Adrenal gland (tissue), 12 donors: ENCODE measurements around the gene RALGDS. TPM values are rescaled to one million over a fixed set of nuclear protein-coding genes. Genes with fewer than 3 reads are reported as not detected.

Experiments used
- DNase-seq, 7 donors: peaks; one replicate each; pipeline ENCODE4 v3.0.0-alpha.2; 2019 to 2020
- H3K27ac ChIP-seq, 5 donors: fragments of 200-600 bp; sonication (generic) in 4 of 5; 1 replicate in 3 of 5; 2 replicates in 2 of 5; pipeline versions ENCODE4 v1.5.1 to v1.8.0; 2016 to 2020; ENCODE audit warnings: mild to moderate bottlenecking in 1 of 5
- H3K27me3 ChIP-seq: fragments of 200-600 bp; 2 replicates; pipeline ENCODE4 v1.8.0; 2021
- H3K36me3 ChIP-seq, 2 donors: fragments of 200-600 bp; replicated peaks in 1 of 2; 1 replicate in 1 of 2; 2 replicates in 1 of 2; pipeline versions ENCODE4 v1.5.1 to v1.8.0; 2018 to 2022
- H3K4me1 ChIP-seq, 2 donors: fragments of 200-600 bp; replicated peaks in 1 of 2; 1 replicate in 1 of 2; 2 replicates in 1 of 2; pipeline versions ENCODE4 v1.5.1 to v1.8.0; 2018 to 2021
- H3K4me3 ChIP-seq, 4 donors: fragments of 200-600 bp; sonication (generic) in 3 of 4; one replicate each; pipeline ENCODE4 v1.5.1; 2016 to 2018
- H3K9me3 ChIP-seq, 3 donors: fragments of 200-600 bp; sonication (generic) in 1 of 3; replicated peaks in 1 of 3; 1 replicate in 2 of 3; 2 replicates in 1 of 3; pipeline versions ENCODE4 v1.5.1 to v1.8.0; 2016 to 2021
- POLR2A ChIP-seq, 2 donors: fragments of 450-650 bp; IDR thresholded peaks; one replicate each; pipeline ENCODE4 v1.6.1; 2017; ENCODE audit warnings: antibody characterized with exemption in 2 of 2, mild to moderate bottlenecking in 2 of 2, moderate library complexity in 1 of 2
- whole genome bisulfite sequencing, 4 donors: extraction: QIAGEN DNeasy Blood & Tissue Kit in 2 of 4; methylation state at CpG; one replicate each; pipeline versions ENCODE4 v1.1.5 to v1.1.7; 2013 to 2017; 5-methylcytosine and 5-hydroxymethylcytosine counted together
- intact Hi-C, 2 donors: fragments of 100-400 bp; cut with DNase I; formaldehyde crosslinking; loops; one replicate each; pipeline versions ENCODE4 v1.14.1 to v1.15.0; 2022 to 2023
- polyA plus RNA-seq, 3 donors: library from polyadenylated mRNA; stranded (reverse); fragments of 200-250 nt in 2 of 3; fragments of 350-450 nt in 1 of 3; fragmentation: Illumina TruSeq in 1 of 3; extraction: RNeasy Lipid Tissue Mini Kit (QIAGEN cat#74804) in 1 of 3; gene quantifications; one replicate each; pipeline ENCODE4 v1.2.3, GENCODE V29; 2013 to 2014
- total RNA-seq, 9 donors: library from RNA; depleted of rRNA in 4 of 9; stranded (reverse); fragments of >200 nt in 4 of 9; fragments of 120-200 nt in 1 of 9; fragmentation: NEBNext Ultra II Directional in 1 of 9; extraction: Animal tissue kit (Norgen Biotek cat#: 25700) in 1 of 9; gene quantifications; one replicate each; pipeline versions ENCODE4 v1.1.0 to v1.2.4, GENCODE V29; 2013 to 2023
- TF ChIP-seq, protein P1 (sequence below), 6 experiments: fragments of 450-650 bp in 4 of 6; fragments of 200-600 bp in 2 of 6; sonication (generic) in 1 of 6; IDR thresholded peaks; 1 replicate in 5 of 6; 2 replicates in 1 of 6; pipeline versions ENCODE4 v1.5.1 to v1.8.0; 2016 to 2021; ENCODE audit warnings: antibody characterized with exemption in 6 of 6, mild to moderate bottlenecking in 2 of 6, moderate library complexity in 1 of 6
- donor health status: healthy with polysubstance abuse.
- donor health status: Bipolar disorder and iron deficiency.
- donor health status: DM: yes; HTN: yes; CAD: no.
- donor health status: DM: no; HTN: no; CAD: no.
- donor health status: DM: no; HTN: no; CAD: no.
- donor health status: DM: yes; HTN: yes; CAD: no.

RALGDS gene
- total and polyA plus RNA-seq, 12 donors: 21.3 to 170 (median 67.5) TPM

DNA sequence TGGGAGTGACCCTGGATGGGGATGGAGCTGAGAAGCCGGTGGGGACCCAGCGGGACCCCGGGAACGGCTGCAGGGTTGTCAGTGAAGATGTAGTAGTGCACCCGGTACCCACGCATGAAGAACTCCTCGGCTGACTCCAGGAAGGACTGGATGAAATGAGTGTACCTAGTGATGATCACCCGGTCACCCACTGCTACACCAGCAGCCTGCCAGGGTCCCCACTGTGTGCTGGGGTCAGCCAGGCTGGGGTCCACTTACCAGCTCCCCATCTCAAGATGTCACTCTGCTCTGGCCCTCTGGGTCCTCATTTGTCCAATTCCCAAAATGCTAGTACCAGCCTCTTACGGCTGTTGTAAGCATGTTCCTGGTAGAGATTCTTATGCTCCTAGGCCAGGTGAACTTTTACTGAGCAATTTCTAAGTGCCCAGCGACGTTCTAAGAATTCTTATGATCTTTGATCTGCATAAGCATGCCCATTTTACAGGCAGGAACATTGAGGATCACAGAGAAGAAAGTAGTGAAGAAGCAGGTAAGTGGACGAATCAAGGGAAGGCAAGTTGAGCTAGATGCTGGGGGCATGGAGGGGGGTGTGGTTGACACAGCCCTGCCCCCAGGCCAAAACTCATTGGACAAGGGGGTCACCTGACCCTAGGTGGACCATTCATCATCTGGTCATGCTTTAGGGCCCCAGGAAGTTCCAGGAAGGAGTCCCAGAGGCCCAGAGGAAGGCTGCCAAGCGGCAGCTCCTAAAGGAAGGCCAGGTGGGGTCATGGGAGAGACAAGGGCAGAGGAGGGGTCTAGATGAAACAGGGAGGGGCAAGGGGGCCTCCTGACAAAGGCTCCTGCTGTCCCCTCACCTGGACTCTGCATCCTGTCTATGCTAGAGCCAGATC is 33.3 kb upstream of the RALGDS start:
- TF ChIP-seq POLR2A (IDR thresholded peaks at IDR 0.05): no peak
- Histone ChIP-seq H3K27me3 (no peaks in the 10 kb centered on the region), H3K36me3 (peaks cover 0 to 16% of the 10 kb centered on the region in 2 donors), H3K4me1 (peaks cover 0 to 4% of the 10 kb centered on the region in 2 donors), H3K27ac (no peak overlapping the region), H3K9me3 (no peaks in the 10 kb centered on the region), H3K4me3 (no peak overlapping the region)
- DNase-seq: peak in 2 of 7 donors; percentile 14 to 20
- WGBS, 4 donors: 92 to 96% (median 95%) methylated on average over 11 to 13 of the region's 13 CpGs
- intact Hi-C loops: no loop called here

DNA sequence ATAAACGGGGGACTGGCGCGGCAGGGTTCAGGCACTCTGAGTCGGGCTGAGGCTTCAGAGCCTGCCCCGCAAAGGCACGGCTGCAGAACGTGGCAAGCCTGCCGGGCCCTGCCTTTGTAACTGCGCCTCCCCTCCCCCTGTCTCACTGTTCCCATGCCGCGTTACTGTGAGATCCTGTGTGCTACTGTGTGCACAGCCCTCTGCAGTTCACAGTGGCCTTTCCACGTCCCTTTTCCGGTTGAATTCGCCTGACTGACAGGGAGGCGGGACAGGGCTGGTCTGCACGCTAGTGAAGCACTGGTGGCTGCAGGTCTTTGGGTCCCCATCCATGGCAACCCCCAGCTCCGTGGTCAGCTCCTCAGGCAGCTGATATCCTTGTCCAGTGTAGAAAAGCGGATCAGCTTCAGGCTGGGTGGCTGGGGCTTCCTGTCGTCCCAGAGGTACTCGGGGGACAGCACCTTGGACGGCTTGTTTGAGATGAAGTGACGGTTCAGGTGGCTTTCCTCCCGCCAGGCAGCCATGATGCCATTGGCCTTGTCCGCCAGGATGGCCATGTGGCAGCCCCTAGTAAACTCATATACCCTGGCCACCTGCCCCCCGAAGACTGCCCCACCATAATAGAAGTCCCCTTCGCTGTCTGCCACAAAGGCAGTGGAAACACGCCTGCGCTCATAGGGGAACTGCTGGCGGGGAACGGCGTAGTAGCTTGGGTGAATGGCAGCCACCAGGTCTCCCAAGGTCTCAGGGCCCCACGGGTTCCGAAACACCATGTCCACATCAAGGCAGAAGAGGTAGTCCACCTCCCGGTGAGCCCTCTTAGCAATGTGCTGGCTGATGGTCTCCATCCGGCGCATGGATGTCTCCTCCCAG is 32.4 kb upstream of the RALGDS start:
- Histone ChIP-seq H3K9me3 (no peaks in the 10 kb centered on the region), H3K4me1 (peaks cover 2 to 6% of the 10 kb centered on the region in 2 donors), H3K27ac (no peak overlapping the region), H3K4me3 (no peak overlapping the region), H3K36me3 (peaks cover 0 to 12% of the 10 kb centered on the region in 2 donors), H3K27me3 (no peaks in the 10 kb centered on the region)
- 76 to 83% (median 78%) methylated on average over 17 to 36 of the region's 36 CpGs for WGBS, 4 donors
- intact Hi-C loops: no loop called here
- TF ChIP-seq, protein P1, sequence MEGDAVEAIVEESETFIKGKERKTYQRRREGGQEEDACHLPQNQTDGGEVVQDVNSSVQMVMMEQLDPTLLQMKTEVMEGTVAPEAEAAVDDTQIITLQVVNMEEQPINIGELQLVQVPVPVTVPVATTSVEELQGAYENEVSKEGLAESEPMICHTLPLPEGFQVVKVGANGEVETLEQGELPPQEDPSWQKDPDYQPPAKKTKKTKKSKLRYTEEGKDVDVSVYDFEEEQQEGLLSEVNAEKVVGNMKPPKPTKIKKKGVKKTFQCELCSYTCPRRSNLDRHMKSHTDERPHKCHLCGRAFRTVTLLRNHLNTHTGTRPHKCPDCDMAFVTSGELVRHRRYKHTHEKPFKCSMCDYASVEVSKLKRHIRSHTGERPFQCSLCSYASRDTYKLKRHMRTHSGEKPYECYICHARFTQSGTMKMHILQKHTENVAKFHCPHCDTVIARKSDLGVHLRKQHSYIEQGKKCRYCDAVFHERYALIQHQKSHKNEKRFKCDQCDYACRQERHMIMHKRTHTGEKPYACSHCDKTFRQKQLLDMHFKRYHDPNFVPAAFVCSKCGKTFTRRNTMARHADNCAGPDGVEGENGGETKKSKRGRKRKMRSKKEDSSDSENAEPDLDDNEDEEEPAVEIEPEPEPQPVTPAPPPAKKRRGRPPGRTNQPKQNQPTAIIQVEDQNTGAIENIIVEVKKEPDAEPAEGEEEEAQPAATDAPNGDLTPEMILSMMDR (IDR thresholded peaks at IDR 0.05): no peak
- TF ChIP-seq POLR2A (IDR thresholded peaks at IDR 0.05): no peak
- peak in 3 of 7 donors; percentile 21 to 38 (median 28) for DNase-seq

DNA sequence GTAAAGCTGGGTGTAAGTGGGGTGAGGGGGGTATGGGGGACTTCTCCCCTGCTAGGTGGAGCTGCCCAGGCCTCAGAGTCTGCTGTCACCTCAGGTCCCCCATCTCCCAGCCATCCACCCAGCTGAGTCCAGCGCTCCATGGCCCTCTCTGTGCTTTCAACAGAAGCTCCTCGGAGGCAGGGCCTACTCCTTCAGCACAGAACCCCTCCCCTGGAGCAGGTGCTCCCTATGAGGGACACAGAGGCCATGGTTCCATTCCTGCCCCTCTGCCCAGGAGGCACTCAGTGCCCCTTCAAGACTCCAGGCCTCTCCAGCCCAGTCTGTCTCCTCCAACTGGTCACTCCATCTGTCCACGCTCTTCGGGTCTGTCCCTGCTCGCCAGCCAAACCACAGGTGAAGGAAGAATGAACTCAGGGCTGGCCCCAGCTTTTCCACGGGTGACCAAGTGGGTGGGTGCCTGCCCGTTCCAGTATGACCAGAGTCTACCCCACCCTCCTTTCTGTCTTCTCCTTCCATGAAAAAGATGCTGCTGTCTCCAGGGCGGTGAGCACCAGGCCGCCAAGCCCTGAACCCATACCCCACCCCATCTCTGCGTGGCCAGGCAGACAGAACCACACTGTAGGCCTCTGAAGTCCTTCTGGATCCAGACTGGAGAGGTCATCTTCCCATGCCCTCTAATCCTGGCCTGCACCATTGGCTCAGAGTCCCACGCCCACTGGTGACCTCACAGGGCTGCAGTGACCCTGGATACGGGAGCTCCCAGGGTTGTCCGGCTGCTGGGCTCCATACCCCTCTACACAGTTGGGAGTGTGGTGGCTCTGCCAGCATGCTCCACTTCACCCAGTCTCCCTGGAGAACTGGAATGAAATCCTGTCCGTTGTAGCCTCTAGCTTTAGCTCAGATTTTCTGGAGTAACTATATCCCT is 30.8 kb upstream of the RALGDS start:
- Histone ChIP-seq H3K4me1 (peaks cover 18% of the 10 kb centered on the region in 2 donors), H3K4me3 (no peak overlapping the region), H3K27me3 (no peaks in the 10 kb centered on the region), H3K27ac (peak overlapping the region in 1 of 5 donors; percentile 50), H3K36me3 (peaks cover 0 to 12% of the 10 kb centered on the region in 2 donors), H3K9me3 (no peaks in the 10 kb centered on the region)
- no peak for TF ChIP-seq POLR2A (IDR thresholded peaks at IDR 0.05)
- TF ChIP-seq, protein P1 (IDR thresholded peaks at IDR 0.05): no peak
- 68 to 85% (median 78%) methylated on average over 7 to 14 of the region's 14 CpGs for WGBS, 4 donors
- intact Hi-C loops: no loop called here
- DNase-seq: peak in 3 of 7 donors; percentile 18 to 53 (median 34)

DNA sequence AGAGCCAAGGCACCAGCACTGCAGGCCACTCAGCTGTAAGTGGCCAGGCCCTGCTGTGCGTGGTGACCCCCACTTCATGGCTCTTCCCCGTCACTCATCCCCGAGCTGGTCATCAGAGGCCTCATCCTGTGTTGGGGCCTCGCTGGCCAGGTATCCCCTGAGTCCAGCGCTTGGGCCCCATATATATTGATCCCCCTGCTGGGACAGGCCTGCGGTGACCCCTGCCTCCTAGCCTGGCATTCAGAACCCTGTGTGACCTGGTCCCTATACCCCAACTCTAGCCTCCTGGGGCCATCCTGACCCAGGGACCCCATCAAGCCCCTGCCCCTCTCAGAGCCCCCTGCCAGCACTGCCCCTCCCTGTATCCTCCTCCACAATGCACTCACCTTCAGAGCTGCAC is 30.0 kb upstream of the RALGDS start:
- TF ChIP-seq POLR2A (IDR thresholded peaks at IDR 0.05): no peak
- TF ChIP-seq, protein P1 (IDR thresholded peaks at IDR 0.05): no peak
- peaks cover 0 to 10% of the 10 kb centered on the region in 2 donors for H3K36me3 ChIP-seq
- 92 to 100% (median 98%) methylated on average over 5 to 6 of the region's 6 CpGs for WGBS, 4 donors
- H3K27me3 ChIP-seq: no peaks in the 10 kb centered on the region
- intact Hi-C loops: no loop called here
- H3K27ac ChIP-seq: no peak overlapping the region
- peak in 1 of 7 donors; percentile 40 for DNase-seq
- H3K4me3 ChIP-seq: no peak overlapping the region
- peaks cover 18 to 20% of the 10 kb centered on the region in 2 donors for H3K4me1 ChIP-seq
- no peaks in the 10 kb centered on the region for H3K9me3 ChIP-seq
